Left hindlimb (tissue), 1 donor: ENCODE data around the gene RHOT2.

Source experiments
- DNase-seq: peaks from one replicate; pipeline ENCODE4 v3.0.0-alpha.2; 2018

The RHOT2 gene

DNA sequence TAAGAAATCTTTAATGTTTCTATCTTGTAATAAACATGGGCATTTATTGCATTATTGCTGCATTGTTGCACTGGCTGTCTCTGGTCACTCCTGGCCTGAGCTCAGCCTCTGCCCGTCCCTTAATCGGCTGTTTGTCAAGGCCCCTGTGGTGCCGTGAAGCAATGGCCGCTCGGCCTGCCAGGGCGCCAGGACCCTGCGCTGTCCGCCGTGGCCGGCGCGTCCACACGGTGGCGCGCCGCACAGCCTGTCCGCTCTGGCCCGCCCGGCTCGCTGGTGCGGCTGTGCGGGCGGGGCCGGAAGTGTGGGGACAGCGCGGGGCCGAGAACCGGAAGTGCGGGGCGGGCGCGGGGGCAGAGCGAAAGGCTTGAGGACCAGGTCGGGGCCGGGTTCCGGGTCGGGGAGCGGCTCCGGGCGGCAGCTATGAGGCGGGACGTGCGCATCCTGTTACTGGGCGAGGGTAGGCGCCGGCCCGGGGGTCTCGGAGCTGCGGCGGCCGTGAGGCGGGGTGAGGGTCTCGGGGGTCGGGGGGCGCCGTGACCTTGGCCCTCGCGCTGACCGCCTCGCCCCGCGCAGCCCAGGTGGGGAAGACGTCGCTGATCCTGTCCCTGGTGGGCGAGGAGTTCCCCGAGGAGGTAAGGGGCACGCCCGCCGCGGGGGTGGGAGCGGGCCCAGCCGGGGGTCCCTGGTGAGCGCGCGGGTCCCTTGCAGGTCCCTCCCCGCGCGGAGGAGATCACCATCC lies at the start of gene RHOT2:
Gene RHOT2, plus strand, starts transcription at position 353 of the 739 bp plus-strand sequence. Its CDS starts 68 bp downstream, at position 421.
- DNase-seq: peak; percentile 94

DNA sequence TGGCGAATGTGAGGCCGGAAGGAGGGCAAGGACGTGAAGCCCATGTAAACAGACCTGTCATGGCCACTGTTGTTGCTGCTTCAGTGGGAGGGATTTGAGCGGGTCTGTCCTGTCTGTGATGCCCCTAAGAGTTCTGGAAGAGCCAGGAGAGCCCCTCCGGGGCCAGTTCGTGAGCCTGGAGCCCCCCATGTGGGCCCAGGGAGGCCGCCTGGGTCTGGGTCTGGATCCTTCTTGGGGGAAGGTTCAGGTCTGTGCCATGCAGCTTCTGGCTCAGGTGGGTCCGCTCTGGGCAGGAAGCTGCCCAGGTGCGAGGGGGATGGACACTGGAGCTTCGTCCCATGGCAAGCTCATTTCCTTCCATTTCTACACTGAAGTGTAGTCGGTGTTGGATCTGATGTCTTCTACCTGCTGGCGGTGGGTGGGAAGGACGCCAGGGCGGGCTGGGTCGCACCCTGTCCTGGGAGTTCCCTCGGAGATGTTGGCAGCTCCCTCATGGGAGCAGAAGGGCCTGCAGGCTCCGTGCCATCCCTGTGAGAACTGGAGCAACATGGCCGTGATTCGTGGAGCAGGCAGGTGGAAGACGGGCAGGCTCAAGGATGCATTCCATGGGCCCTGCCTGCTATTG lies 48.3 kb upstream of the RHOT2 start:
- DNase-seq: no peak

GRCh38 chr16:620700-621525 lies 47.0 kb upstream of the RHOT2 start:
- DNase-seq: no peak

DNA sequence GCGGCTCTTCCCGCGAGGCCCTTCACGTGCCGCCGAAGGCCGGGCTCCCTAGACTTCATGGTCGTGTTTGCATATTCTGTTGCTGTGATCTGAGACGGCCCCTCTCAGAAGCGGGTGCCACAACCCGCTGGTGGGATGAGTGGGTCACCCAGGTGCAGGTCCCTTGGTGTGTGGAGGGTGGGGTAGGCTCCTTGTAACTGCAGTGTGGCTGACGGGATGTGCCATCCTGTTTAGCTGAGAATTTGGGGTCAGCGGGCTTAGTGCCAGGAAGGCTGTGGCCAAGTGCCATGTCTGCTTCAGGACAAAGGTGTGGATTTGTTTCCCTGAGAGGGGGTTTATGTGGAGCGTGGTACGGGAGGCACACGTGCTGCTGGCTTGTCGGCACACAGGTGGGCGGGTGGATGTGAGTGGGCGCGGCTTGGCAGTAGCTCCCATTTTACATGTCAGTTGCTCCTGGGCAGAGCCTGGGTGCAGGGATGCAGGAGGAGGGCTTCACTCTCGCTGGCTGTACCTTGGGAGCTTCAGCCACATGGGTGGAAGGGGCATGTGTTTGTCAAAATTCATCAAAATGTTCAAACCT lies 46.3 kb upstream of the RHOT2 start:
- no peak for DNase-seq

DNA sequence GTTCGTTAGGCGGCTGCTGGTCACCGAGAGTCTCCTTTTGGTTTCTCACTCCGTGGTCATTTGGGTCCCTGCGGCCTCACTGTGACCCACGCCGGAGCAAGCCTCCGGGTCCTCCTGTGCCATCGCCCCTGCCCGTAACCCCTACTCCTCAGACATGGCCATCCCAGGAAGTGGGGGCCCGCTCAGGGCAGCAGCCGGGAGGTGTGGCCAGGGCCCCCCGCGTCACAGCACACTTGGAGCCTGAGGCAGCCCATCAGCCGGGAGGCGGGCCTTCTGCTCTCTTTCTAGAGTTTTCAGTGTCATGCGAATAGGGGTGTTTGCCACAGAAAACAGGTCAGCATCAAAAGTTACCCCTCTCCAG lies 45.0 kb upstream of the RHOT2 start:
- no peak for DNase-seq

DNA sequence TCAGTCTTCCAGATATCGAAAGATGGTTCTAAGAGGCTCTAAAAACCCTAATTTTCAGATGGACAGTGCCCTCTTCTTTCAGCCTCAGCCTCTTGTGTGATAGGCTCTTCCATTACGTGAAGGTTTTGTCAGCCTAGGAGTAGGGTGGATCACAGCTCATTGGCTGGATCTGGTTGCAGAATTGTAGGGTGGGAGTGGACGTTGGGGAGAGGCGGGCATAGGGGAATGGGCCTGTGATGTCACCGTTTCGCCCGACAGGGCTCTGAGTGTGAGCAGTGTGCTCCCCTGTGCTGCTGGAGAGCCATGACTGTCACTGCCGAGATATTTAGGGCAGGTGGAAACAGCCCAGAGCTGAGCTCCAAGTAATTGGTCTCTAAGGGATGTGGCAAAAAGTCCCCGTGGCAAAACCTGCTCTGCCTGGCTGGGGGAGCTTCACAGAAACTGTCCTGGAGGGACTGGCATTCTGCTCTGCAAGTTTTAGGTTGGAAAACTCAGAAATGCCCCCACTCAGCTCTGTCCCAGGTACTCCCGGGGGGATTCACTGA lies 43.3 kb upstream of the RHOT2 start:
- no peak for DNase-seq

DNA sequence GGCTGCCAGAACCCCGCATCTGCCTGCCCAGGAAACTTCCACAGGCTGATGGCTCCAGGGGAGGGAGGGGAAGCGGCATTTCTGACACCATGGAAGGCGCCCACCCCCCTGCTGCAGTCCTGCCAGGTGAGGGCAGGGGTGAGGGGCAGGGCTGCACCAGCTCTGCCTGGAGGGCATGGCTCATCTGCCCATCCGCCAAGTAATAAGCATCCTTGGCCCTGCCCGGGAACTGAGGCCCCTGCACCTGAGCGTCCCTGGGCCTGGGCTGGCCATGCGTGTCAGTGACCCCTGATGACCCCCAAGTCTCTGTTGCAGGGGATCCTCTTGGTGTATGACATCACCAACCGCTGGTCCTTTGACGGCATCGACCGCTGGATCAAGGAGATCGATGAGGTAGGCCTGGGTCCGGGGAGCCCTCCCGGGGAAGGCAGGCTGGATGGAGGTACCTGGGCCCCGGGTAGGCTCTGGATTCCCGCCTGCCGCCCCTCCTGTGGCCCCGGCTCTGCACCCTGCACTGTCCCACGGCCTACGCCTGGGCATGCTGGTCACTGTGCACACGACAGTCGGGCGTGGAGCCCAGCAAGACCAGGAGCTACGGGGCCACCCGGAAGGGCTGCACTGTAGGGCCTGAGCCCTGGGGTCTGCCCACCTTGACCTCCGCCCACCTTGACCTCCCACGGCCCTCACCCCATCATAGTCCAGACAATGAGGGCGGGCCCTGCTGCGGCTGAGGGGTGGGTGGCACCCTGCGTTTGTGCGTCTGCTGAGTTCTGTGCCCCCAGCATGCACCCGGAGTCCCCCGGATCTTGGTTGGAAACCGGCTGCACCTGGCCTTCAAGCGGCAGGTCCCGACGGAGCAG lies 42.6 kb upstream of the RHOT2 start:
- no peak for DNase-seq

GRCh38 chr16:625977-626765 lies 41.8 kb upstream of the RHOT2 start:
- DNase-seq: no peak

DNA sequence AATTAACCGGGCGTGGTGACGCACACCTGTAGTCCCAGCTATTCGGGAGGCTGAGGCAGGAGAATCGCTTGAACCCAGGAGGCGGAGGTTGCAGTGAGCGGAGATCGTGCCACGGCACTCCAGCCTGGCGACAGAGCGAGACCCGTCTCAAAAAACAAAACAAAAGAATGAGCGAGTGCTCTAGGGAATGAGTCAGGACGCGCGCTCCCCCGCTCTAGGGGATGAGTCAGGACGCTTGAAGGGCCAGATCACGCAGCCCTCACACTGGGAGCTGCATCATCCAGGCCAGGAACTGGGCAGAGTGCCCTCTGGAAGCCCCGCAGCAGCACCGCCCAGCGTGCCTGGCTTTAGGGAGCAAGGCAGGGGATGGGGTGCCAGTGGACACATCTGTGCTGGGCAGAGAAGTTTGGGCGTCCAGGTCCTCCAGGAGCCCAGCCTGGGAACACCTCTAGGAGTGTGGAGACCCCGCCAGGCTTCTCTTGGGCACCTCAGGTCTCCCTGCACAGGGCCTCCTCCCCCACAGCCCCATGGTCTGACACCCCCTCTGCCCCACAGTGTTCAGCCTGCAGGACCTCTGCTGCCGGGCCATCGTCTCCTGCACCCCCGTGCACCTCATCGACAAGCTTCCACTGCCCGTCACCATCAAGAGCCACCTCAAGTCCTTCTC lies 41.0 kb upstream of the RHOT2 start:
- no peak for DNase-seq

- DNase-seq: no peak
Observed at GRCh38 chr16:627454-628239, 40.3 kb upstream of the RHOT2 start.

GRCh38 chr16:628321-629061 lies 39.4 kb upstream of the RHOT2 start:
- DNase-seq: no peak

DNA sequence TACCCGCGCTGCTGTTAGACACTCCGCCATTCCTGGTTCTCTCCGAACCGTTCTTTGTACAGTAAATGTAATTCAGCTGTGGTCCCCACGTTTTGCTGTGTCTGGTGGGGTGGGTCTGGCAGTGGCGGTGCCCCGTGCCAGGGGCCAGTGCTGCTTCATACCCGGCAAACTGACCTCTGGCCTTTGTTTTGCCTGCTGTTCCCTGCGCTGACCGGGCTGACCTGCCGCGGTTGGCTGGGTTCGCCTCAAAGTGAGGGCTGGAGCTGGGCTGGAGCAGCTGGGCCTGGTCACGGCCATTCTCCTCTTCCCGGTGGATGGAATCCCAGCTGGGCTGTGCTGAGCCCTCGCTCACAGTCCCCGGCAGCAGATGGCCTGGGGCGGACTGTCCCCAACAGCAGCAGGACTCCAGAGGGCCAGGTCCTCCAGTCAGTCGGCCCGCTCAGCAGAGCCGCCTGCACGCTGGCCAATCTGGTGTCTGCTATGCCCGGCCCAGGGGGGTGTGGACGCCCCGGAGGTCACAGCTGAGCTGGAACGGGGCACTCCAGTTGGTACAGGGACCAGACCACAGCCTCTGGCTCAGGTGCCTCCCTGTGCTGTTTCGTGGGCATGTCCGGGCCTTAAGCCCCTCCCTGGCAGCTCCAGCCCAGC lies 38.6 kb upstream of the RHOT2 start:
- no peak for DNase-seq

DNA sequence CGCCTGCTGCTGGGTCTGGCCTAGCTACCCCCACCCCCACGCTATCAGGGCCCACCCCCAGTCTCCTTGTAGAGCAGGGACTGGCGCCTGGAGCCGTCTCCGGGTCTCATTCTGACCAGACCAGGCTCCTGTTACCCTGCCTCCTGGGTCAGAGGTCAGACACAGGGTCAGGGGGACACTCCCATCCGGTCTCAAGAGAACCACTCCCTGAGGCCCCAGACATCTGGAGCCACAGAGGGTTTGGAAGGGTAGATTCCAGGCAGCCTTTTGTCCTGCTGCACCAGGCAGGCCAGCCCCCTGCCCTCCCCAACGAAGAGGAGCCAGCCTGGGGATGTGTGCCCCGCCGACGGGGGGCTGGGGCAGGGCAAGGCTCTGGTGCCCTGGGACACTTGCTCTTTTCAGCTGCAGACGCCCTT lies 38.1 kb upstream of the RHOT2 start:
- no peak for DNase-seq

- no peak for DNase-seq
Observed at GRCh38 chr16:630249-630814, 37.6 kb upstream of the RHOT2 start.

DNA sequence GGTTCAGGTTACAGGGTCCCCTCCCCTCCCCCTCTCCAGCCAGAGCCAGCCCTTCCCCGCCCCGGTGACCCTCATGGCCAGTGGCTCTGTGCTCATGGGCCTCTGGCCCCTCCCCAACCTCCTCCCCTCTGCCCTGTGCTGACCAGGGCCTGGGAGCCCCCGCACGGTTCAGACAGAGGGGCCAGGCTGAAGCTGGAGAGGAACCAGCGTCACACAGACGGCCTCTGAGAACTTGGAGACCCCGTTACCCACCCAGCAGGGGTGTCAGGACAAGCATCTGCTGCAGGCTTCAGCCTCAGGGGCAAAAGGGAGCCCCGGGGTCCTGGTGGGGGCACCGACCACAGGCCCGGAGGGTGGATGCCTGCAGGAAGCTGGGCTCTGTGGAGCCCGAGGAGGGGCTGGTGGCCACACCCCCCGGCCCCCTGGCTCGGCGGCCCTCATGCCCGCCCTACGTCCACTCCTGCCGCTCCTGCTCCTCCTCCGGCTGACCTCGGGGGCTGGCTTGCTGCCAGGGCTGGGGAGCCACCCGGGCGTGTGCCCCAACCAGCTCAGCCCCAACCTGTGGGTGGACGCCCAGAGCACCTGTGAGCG lies 37.0 kb upstream of the RHOT2 start, which contains the start of gene WFIKKN1:
Gene WFIKKN1, plus strand, starts transcription at position 171 of the 591 bp plus-strand sequence. Its CDS starts 269 bp downstream, at position 440.
- DNase-seq: no peak

DNA sequence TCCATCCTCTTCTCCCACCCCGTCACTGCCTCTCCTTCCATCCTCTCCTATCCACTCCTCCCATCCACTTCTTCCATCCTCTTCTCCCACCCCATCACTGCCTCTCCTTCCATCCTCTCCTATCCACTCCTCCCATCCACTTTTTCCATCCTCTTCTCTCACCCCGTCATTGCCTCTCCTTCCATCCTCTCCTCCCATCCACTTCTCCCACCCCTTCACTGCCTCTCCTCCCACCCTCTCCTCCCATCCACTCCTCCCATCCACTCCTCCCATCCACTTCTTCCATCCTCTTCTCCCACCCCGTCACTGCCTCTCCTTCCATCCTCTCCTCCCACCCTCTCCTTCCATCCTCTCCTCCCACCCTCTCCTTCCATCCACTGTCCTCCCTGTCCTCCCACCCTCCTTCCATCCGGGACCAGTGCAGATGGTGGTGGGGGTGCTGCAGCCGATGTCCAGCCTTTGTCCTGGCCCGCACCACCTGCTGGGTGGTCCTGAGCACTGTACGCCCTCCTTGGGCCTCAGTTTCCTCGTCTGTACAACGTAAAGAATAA lies 36.0 kb upstream of the RHOT2 start:
- DNase-seq: no peak
